Brain microvascular endothelial cell (primary cell): Measurements from ENCODE around the gene RUNDC3A.
A peak's percentile ranks its signal among the peaks of the same experiment; 100 is the strongest.

Experiments
- DNase-seq: peaks from one replicate; pipeline ENCODE4 v3.0.0-alpha.2; 2020
- H3K27ac ChIP-seq: fragments of 250-450 bp; sonication (Bioruptor Pico); 2 replicates; pipeline ENCODE4 v1.5.1; 2020; ENCODE audit warnings: mild to moderate bottlenecking, moderate library complexity
- H3K27me3 ChIP-seq: fragments of 250-450 bp; sonication (Bioruptor Pico); replicated peaks from 2 replicates; pipeline ENCODE4 v1.5.1; 2020; ENCODE audit warnings: mild to moderate bottlenecking
- H3K36me3 ChIP-seq: fragments of 250-450 bp; sonication (Bioruptor Pico); replicated peaks from 2 replicates; pipeline ENCODE4 v1.5.1; 2020; ENCODE audit warnings: mild to moderate bottlenecking
- H3K4me3 ChIP-seq: 2 replicates; pipeline ENCODE4 v1.5.1; 2011; ENCODE audit warnings: low read depth, mild to moderate bottlenecking, control low read depth, low read length, moderate library complexity
- CTCF ChIP-seq: IDR thresholded peaks from 2 replicates; pipeline ENCODE4 v1.5.1; 2011; ENCODE audit warnings: low read depth, mild to moderate bottlenecking, moderate library complexity, low read length, control low read depth, inconsistent platforms; ENCODE audit errors: missing control alignments
- in situ Hi-C: cut with HindIII; loops from 2 replicates; pipeline ENCODE4 v1.10.0; 2017; ENCODE audit warnings: low sequenced_read_pairs, low pct_ligation_motif_present

Gene RUNDC3A

GRCh38 chr17:44307387-44308186, 814 bp upstream of the RUNDC3A start:
- no peak overlapping the region for H3K4me3 ChIP-seq

GRCh38 chr17:44308865-44309264, 464 bp downstream of the RUNDC3A start:
- TF ChIP-seq CTCF = no peak
- peaks cover 10% of the 10 kb centered on the region for H3K27me3 ChIP-seq
- no peaks in the 10 kb centered on the region for H3K36me3 ChIP-seq
- in situ Hi-C loops = no loop called here
- H3K27ac ChIP-seq = no peak overlapping the region
- no peak for DNase-seq
- peak overlapping the region; percentile 22 for H3K4me3 ChIP-seq

More at GRCh38 chr17:44307387-44308186, 814 bp upstream of the RUNDC3A start:
- no peak for TF ChIP-seq CTCF
- no peak for DNase-seq
- Histone ChIP-seq H3K36me3 (no peaks in the 10 kb centered on the region), H3K27me3 (peaks cover 7% of the 10 kb centered on the region), H3K27ac (no peak overlapping the region)
- in situ Hi-C loops = no loop called here

GRCh38 chr17:44309472-44309871, 1.1 kb downstream of the RUNDC3A start:
- Histone ChIP-seq H3K27me3 (peaks cover 16% of the 10 kb centered on the region), H3K36me3 (no peaks in the 10 kb centered on the region), H3K27ac (no peak overlapping the region), H3K4me3 (no peak overlapping the region)
- in situ Hi-C loops = no loop called here
- TF ChIP-seq CTCF = no peak
- no peak for DNase-seq

- no peak for TF ChIP-seq CTCF
- no peaks in the 10 kb centered on the region for H3K36me3 ChIP-seq
- no peak for DNase-seq
- H3K27ac ChIP-seq = no peak overlapping the region
- H3K4me3 ChIP-seq = no peak overlapping the region
- H3K27me3 ChIP-seq = peaks cover 22% of the 10 kb centered on the region
- in situ Hi-C loops = no loop called here
These were observed 1.8 kb downstream of the RUNDC3A start for GRCh38 chr17:44310188-44310587.

GRCh38 chr17:44310609-44311376, 2.4 kb downstream of the RUNDC3A start:
- no peak for TF ChIP-seq CTCF
- DNase-seq = no peak
- Histone ChIP-seq H3K4me3 (no peak overlapping the region), H3K36me3 (no peaks in the 10 kb centered on the region), H3K27ac (no peak overlapping the region), H3K27me3 (peaks cover 25% of the 10 kb centered on the region)
- in situ Hi-C loops = no loop called here
